Measurements from ENCODE around the gene TRIM24. TPM values are rescaled to one million over a fixed set of nuclear protein-coding genes. Genes with fewer than 3 reads are reported as not detected.

TRIM24 gene
- total and polyA plus RNA-seq, 2 experiments from 2014 or later: 3.4 to 7.5 TPM

DNA sequence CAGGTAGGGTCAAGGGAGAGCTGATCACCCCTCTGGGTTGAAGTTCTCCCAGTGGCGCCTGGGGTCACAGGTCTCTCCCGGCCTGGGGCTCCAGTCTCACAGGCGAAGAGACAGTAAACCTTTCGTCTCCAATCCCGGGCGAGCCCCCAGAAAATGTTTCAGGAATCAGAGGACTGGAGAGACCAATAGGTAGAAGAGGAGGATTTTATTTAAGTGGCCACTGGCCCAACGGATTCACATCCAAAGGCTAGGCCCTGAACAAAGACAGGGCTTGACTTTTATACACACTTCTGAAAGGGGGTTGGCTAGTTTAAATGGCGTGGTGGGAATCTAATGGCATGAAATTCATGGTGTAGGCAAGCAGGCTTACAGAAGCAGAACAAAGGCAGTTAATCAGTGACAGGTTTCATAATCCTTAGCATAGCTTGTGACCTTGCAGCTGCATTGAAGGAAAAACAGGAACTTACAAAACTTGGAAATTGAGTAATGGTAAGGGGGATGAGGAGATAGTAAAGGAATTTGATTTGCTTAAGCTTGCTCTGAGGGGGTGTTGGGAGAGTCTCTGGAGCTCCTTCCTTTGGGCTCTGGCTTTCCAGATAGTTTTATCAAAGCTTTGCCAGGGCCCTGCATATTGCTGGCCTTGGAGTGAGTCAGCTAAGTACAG, 105.5 kb downstream of the TRIM24 start:
- H3F3A ChIP-seq (ENCODE audit: insufficient read depth): no peaks in the 10 kb centered on the region
- peak; percentile 30 for DNase-seq
- no peaks in the 10 kb centered on the region for H3K4me1 ChIP-seq (ENCODE audit: insufficient read depth)
- no peak for TF ChIP-seq EZH2phosphoT487 (IDR thresholded peaks at IDR 0.05; ENCODE audit: insufficient read depth, low read depth)
- no peak for TF ChIP-seq EZH2 (IDR thresholded peaks at IDR 0.05; ENCODE audit: insufficient read depth, poor library complexity, severe bottlenecking)
- no peaks in the 10 kb centered on the region for H4K20me1 ChIP-seq (ENCODE audit: insufficient read depth)
- H3K9me2 ChIP-seq (ENCODE audit: insufficient read depth): no peaks in the 10 kb centered on the region
- no peaks in the 10 kb centered on the region for H3K9me3 ChIP-seq (ENCODE audit: low read depth)
- H3K4me2 ChIP-seq (ENCODE audit: unreplicated experiment): no peak overlapping the region
- WGBS, 2 experiments (ENCODE audit: low coverage in 1 of 2, low lambda C conversion rate in 2 of 2, missing lambda C conversion rate in 2 of 2): 97 to 98% methylated on average over 8 of the region's 8 CpGs
- H3K9ac ChIP-seq: no peak overlapping the region
- in situ Hi-C loops (cut with MboI): no loop called here
- H3K4me3 ChIP-seq: no peak overlapping the region
- H3K27ac ChIP-seq: no peak overlapping the region
- H3K27me3 ChIP-seq (replicated peaks; ENCODE audit: insufficient read depth): no peaks in the 10 kb centered on the region
- no peaks in the 10 kb centered on the region for H3K79me2 ChIP-seq (ENCODE audit: insufficient read depth)
- peaks cover 17% of the 10 kb centered on the region; the same call in 1 of the 2 replicates for H3K36me3 ChIP-seq (ENCODE audit: low read depth)
- H2AFZ ChIP-seq: no peak overlapping the region

DNA sequence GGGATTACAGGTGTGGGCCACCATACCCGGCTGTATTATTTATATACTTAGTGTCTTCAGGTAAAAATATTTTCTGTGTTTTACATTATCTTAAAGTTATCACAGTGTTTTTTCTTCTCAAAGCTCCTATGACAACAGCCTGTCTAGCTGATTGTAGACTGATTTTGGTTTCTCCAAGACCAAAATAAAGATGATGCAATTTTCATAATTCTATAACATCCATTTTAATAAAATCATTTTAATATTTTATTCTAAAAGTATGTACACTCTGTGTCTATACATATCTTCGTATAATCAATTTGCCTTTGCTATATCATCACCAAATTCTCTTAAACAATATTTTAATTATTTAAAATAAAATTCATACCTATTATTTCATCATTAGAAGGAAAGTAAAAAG, 108.6 kb downstream of the TRIM24 start:
- H3K36me3 ChIP-seq (ENCODE audit: low read depth): peaks cover 23% of the 10 kb centered on the region; the same call in 1 of the 2 replicates
- H3K9ac ChIP-seq: no peak overlapping the region
- H3K27ac ChIP-seq: no peak overlapping the region
- no peaks in the 10 kb centered on the region for H3F3A ChIP-seq (ENCODE audit: insufficient read depth)
- no peak for TF ChIP-seq EZH2phosphoT487 (IDR thresholded peaks at IDR 0.05; ENCODE audit: insufficient read depth, low read depth)
- no peak for TF ChIP-seq EZH2 (IDR thresholded peaks at IDR 0.05; ENCODE audit: insufficient read depth, poor library complexity, severe bottlenecking)
- in situ Hi-C loops (cut with MboI): no loop called here
- no peaks in the 10 kb centered on the region for H4K20me1 ChIP-seq (ENCODE audit: insufficient read depth)
- 95 to 100% methylated on average over 2 of the region's 2 CpGs for WGBS, 2 experiments (ENCODE audit: low coverage in 1 of 2, low lambda C conversion rate in 2 of 2, missing lambda C conversion rate in 2 of 2)
- no peaks in the 10 kb centered on the region for H3K4me1 ChIP-seq (ENCODE audit: insufficient read depth)
- peaks cover 5% of the 10 kb centered on the region; the same call in 1 of the 2 replicates for H3K9me2 ChIP-seq (ENCODE audit: insufficient read depth)
- H3K9me3 ChIP-seq (ENCODE audit: low read depth): no peaks in the 10 kb centered on the region
- no peak overlapping the region for H3K4me2 ChIP-seq (ENCODE audit: unreplicated experiment)
- H3K79me2 ChIP-seq (ENCODE audit: insufficient read depth): no peaks in the 10 kb centered on the region
- no peak overlapping the region for H2AFZ ChIP-seq
- DNase-seq: no peak
- no peaks in the 10 kb centered on the region for H3K27me3 ChIP-seq (replicated peaks; ENCODE audit: insufficient read depth)
- no peak overlapping the region for H3K4me3 ChIP-seq

DNA sequence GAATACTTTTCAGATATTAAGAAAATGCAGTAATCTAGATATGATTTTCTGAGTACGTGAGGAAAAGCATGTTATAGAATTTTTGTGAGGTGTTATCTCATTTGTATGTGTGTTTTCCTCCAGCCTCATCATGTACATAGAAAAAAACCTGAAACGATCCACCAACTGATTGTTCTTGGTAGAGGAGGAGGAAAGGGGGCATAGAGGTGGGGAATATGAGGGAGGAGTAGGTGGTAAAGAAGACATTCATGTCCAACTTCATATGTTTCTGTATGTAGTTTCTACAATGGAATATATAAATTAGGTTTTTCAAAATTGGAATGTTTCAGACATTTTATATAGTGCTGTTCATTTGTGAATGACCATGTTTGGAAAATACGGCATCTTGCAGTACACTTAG, 109.4 kb downstream of the TRIM24 start:
- in situ Hi-C loops (cut with MboI): no loop called here
- H3F3A ChIP-seq (ENCODE audit: insufficient read depth): no peaks in the 10 kb centered on the region
- H3K4me2 ChIP-seq (ENCODE audit: unreplicated experiment): no peak overlapping the region
- no peaks in the 10 kb centered on the region for H3K9me3 ChIP-seq (ENCODE audit: low read depth)
- peaks cover 30% of the 10 kb centered on the region; the same call in 1 of the 2 replicates for H3K36me3 ChIP-seq (ENCODE audit: low read depth)
- no peaks in the 10 kb centered on the region for H4K20me1 ChIP-seq (ENCODE audit: insufficient read depth)
- no peaks in the 10 kb centered on the region for H3K27me3 ChIP-seq (replicated peaks; ENCODE audit: insufficient read depth)
- no peak overlapping the region for H3K9ac ChIP-seq
- H3K27ac ChIP-seq: no peak overlapping the region
- TF ChIP-seq EZH2phosphoT487 (IDR thresholded peaks at IDR 0.05; ENCODE audit: insufficient read depth, low read depth) (no peak), EZH2 (IDR thresholded peaks at IDR 0.05; ENCODE audit: insufficient read depth, poor library complexity, severe bottlenecking) (no peak)
- 98% methylated on average over 3 of the region's 3 CpGs for WGBS, 2 experiments (ENCODE audit: low coverage in 1 of 2, low lambda C conversion rate in 2 of 2, missing lambda C conversion rate in 2 of 2)
- no peak overlapping the region for H2AFZ ChIP-seq
- DNase-seq: no peak
- no peaks in the 10 kb centered on the region for H3K4me1 ChIP-seq (ENCODE audit: insufficient read depth)
- H3K4me3 ChIP-seq: no peak overlapping the region
- H3K9me2 ChIP-seq (ENCODE audit: insufficient read depth): peaks cover 5% of the 10 kb centered on the region; the same call in 1 of the 2 replicates
- H3K79me2 ChIP-seq (ENCODE audit: insufficient read depth): no peaks in the 10 kb centered on the region

DNA sequence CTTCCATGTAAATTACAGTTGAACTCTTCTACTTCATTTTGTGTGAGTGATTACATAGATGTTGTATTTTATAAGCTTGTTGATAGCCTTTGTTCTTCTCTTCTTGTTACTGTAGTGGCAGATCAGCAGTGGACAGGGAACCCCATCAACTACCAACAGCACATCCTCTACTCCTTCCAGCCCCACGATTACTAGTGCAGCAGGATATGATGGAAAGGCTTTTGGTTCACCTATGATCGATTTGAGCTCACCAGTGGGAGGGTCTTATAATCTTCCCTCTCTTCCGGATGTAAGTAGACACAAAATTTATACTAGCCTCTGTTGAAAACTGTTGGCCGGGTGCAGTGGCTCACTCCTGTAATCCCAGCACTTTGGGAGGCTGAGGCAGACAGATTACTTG, 110.7 kb downstream of the TRIM24 start:
- Histone ChIP-seq H3F3A (ENCODE audit: insufficient read depth) (no peaks in the 10 kb centered on the region), H3K9me3 (ENCODE audit: low read depth) (no peaks in the 10 kb centered on the region), H3K4me3 (no peak overlapping the region), H3K4me1 (ENCODE audit: insufficient read depth) (no peaks in the 10 kb centered on the region), H3K9me2 (ENCODE audit: insufficient read depth) (peaks cover 5% of the 10 kb centered on the region; the same call in 1 of the 2 replicates), H3K4me2 (ENCODE audit: unreplicated experiment) (no peak overlapping the region), H3K79me2 (ENCODE audit: insufficient read depth) (no peaks in the 10 kb centered on the region), H4K20me1 (ENCODE audit: insufficient read depth) (no peaks in the 10 kb centered on the region), H3K27me3 (replicated peaks; ENCODE audit: insufficient read depth) (no peaks in the 10 kb centered on the region), H3K27ac (no peak overlapping the region), H2AFZ (no peak overlapping the region), H3K36me3 (ENCODE audit: low read depth) (peaks cover 30% of the 10 kb centered on the region; the same call in 1 of the 2 replicates), H3K9ac (no peak overlapping the region)
- TF ChIP-seq EZH2 (IDR thresholded peaks at IDR 0.05; ENCODE audit: insufficient read depth, poor library complexity, severe bottlenecking) (no peak), EZH2phosphoT487 (IDR thresholded peaks at IDR 0.05; ENCODE audit: insufficient read depth, low read depth) (no peak)
- in situ Hi-C loops (cut with MboI): no loop called here
- WGBS, 2 experiments (ENCODE audit: low coverage in 1 of 2, low lambda C conversion rate in 2 of 2, missing lambda C conversion rate in 2 of 2): 93 to 96% methylated on average over 4 of the region's 4 CpGs
- DNase-seq: no peak

Measured in GM23248 (cell line).